Adrenal gland (tissue), 12 donors: ENCODE measurements around the gene OSM. TPM values are rescaled to one million over a fixed set of nuclear protein-coding genes. Genes with fewer than 3 reads are reported as not detected.

ENCODE experiments used
- DNase-seq, 7 donors: peaks; one replicate each; pipeline ENCODE4 v3.0.0-alpha.2; 2019 to 2020
- H3K27ac ChIP-seq, 5 donors: fragments of 200-600 bp; sonication (generic) in 4 of 5; 1 replicate in 3 of 5; 2 replicates in 2 of 5; pipeline versions ENCODE4 v1.5.1 to v1.8.0; 2016 to 2020; ENCODE audit warnings: mild to moderate bottlenecking in 1 of 5
- H3K27me3 ChIP-seq: fragments of 200-600 bp; 2 replicates; pipeline ENCODE4 v1.8.0; 2021
- H3K36me3 ChIP-seq, 2 donors: fragments of 200-600 bp; replicated peaks in 1 of 2; 1 replicate in 1 of 2; 2 replicates in 1 of 2; pipeline versions ENCODE4 v1.5.1 to v1.8.0; 2018 to 2022
- H3K4me1 ChIP-seq, 2 donors: fragments of 200-600 bp; replicated peaks in 1 of 2; 1 replicate in 1 of 2; 2 replicates in 1 of 2; pipeline versions ENCODE4 v1.5.1 to v1.8.0; 2018 to 2021
- H3K4me3 ChIP-seq, 4 donors: fragments of 200-600 bp; sonication (generic) in 3 of 4; one replicate each; pipeline ENCODE4 v1.5.1; 2016 to 2018
- H3K9me3 ChIP-seq, 3 donors: fragments of 200-600 bp; sonication (generic) in 1 of 3; replicated peaks in 1 of 3; 1 replicate in 2 of 3; 2 replicates in 1 of 3; pipeline versions ENCODE4 v1.5.1 to v1.8.0; 2016 to 2021
- POLR2A ChIP-seq, 2 donors: fragments of 450-650 bp; IDR thresholded peaks; one replicate each; pipeline ENCODE4 v1.6.1; 2017; ENCODE audit warnings: antibody characterized with exemption in 2 of 2, mild to moderate bottlenecking in 2 of 2, moderate library complexity in 1 of 2
- WGBS, 4 donors: extraction: QIAGEN DNeasy Blood & Tissue Kit in 2 of 4; methylation state at CpG; one replicate each; pipeline versions ENCODE4 v1.1.5 to v1.1.7; 2013 to 2017; 5-methylcytosine and 5-hydroxymethylcytosine counted together
- intact Hi-C, 2 donors: fragments of 100-400 bp; cut with DNase I; formaldehyde crosslinking; loops; one replicate each; pipeline versions ENCODE4 v1.14.1 to v1.15.0; 2022 to 2023
- polyA plus RNA-seq, 3 donors: library from polyadenylated mRNA; stranded (reverse); fragments of 200-250 nt in 2 of 3; fragments of 350-450 nt in 1 of 3; fragmentation: Illumina TruSeq in 1 of 3; extraction: RNeasy Lipid Tissue Mini Kit (QIAGEN cat#74804) in 1 of 3; gene quantifications; one replicate each; pipeline ENCODE4 v1.2.3, GENCODE V29; 2013 to 2014
- total RNA-seq, 9 donors: library from RNA; depleted of rRNA in 4 of 9; stranded (reverse); fragments of >200 nt in 4 of 9; fragments of 120-200 nt in 1 of 9; fragmentation: NEBNext Ultra II Directional in 1 of 9; extraction: Animal tissue kit (Norgen Biotek cat#: 25700) in 1 of 9; gene quantifications; one replicate each; pipeline versions ENCODE4 v1.1.0 to v1.2.4, GENCODE V29; 2013 to 2023
- TF ChIP-seq, protein P1 (sequence below), 6 experiments: fragments of 450-650 bp in 4 of 6; fragments of 200-600 bp in 2 of 6; sonication (generic) in 1 of 6; IDR thresholded peaks; 1 replicate in 5 of 6; 2 replicates in 1 of 6; pipeline versions ENCODE4 v1.5.1 to v1.8.0; 2016 to 2021; ENCODE audit warnings: antibody characterized with exemption in 6 of 6, mild to moderate bottlenecking in 2 of 6, moderate library complexity in 1 of 6
- donor health status: healthy with polysubstance abuse.
- donor health status: Bipolar disorder and iron deficiency.
- donor health status: DM: yes; HTN: yes; CAD: no.
- donor health status: DM: no; HTN: no; CAD: no.
- donor health status: DM: no; HTN: no; CAD: no.
- donor health status: DM: yes; HTN: yes; CAD: no.

Gene OSM
- total and polyA plus RNA-seq, 12 donors = 0.44 to 8.1 (median 1.5) TPM; not detected in 1

GRCh38 chr22:30241576-30242371 lies 24.9 kb downstream of the OSM start:
- no peaks in the 10 kb centered on the region for H3K36me3 ChIP-seq
- TF ChIP-seq, protein P1, sequence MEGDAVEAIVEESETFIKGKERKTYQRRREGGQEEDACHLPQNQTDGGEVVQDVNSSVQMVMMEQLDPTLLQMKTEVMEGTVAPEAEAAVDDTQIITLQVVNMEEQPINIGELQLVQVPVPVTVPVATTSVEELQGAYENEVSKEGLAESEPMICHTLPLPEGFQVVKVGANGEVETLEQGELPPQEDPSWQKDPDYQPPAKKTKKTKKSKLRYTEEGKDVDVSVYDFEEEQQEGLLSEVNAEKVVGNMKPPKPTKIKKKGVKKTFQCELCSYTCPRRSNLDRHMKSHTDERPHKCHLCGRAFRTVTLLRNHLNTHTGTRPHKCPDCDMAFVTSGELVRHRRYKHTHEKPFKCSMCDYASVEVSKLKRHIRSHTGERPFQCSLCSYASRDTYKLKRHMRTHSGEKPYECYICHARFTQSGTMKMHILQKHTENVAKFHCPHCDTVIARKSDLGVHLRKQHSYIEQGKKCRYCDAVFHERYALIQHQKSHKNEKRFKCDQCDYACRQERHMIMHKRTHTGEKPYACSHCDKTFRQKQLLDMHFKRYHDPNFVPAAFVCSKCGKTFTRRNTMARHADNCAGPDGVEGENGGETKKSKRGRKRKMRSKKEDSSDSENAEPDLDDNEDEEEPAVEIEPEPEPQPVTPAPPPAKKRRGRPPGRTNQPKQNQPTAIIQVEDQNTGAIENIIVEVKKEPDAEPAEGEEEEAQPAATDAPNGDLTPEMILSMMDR (IDR thresholded peaks at IDR 0.05) = no peak
- no peak for TF ChIP-seq POLR2A (IDR thresholded peaks at IDR 0.05)
- H3K27me3 ChIP-seq = no peaks in the 10 kb centered on the region
- intact Hi-C loops = no loop called here
- no peak overlapping the region for H3K27ac ChIP-seq
- 83 to 90% (median 86%) methylated on average over 12 to 15 of the region's 15 CpGs for WGBS, 4 donors
- H3K9me3 ChIP-seq = no peaks in the 10 kb centered on the region
- no peak for DNase-seq
- H3K4me3 ChIP-seq = no peak overlapping the region
- peaks cover 18 to 19% of the 10 kb centered on the region in 2 donors for H3K4me1 ChIP-seq

DNA sequence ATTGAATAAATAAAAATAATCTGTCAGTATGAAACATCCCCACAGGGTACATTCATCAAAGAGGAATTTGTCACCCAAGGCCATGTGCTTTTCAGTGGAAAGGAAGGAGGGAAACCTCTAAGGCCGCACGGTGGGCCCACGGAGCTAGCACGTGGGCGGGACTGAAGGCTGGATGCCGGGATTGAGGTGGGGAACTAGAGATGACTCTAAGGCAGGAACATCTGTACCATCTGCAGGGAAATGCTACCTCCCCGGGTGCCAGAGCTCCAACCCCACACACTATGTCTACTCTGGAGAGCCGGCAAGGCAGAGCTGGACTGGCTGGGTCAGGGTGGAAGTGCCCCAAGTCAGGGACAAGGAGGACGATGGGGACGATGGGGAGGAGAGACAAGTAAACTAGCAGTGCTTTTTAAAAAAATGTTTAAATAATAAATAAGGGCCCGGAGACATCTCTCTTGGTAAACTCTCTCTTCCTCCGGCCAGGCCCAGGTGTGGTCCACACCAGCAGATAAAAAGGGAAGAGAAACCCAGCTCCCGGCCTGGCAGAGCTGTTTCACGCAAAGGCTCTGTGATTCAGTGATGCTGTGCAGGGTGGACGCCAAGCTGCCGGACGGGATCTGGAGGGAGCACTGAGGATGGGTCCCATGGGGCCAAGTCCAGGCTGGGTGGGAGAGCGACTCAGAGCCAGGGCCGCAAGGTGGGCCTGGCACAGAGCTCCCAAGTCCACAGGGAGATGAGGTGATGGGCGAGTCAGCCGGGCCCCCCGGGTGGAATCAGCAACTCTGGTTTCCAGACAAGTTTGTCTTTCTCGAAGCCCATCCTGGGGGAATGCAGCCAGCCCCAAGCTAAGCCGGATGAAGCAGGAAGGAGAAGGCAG lies 25.9 kb downstream of the OSM start:
- Histone ChIP-seq H3K4me3 (no peak overlapping the region), H3K4me1 (peaks cover 14% of the 10 kb centered on the region in 2 donors), H3K27me3 (no peaks in the 10 kb centered on the region), H3K9me3 (no peaks in the 10 kb centered on the region), H3K27ac (no peak overlapping the region), H3K36me3 (no peaks in the 10 kb centered on the region)
- DNase-seq = no peak
- 64 to 72% (median 71%) methylated on average over 15 to 24 of the region's 24 CpGs for WGBS, 4 donors
- intact Hi-C loops = no loop called here
- no peak for TF ChIP-seq POLR2A (IDR thresholded peaks at IDR 0.05)
- TF ChIP-seq, protein P1 (IDR thresholded peaks at IDR 0.05) = no peak

- Histone ChIP-seq H3K4me1 (peaks cover 22% of the 10 kb centered on the region in 2 donors), H3K36me3 (no peaks in the 10 kb centered on the region), H3K27me3 (no peaks in the 10 kb centered on the region), H3K9me3 (no peaks in the 10 kb centered on the region), H3K27ac (peak overlapping the region in 1 of 5 donors; percentile 80), H3K4me3 (no peak overlapping the region)
- TF ChIP-seq POLR2A (IDR thresholded peaks at IDR 0.05) = no peak
- TF ChIP-seq, protein P1 (IDR thresholded peaks at IDR 0.05) = no peak
- WGBS, 4 donors = 87 to 89% (median 88%) methylated on average over 16 to 17 of the region's 17 CpGs
- intact Hi-C loops = no loop called here
- DNase-seq = no peak
These were observed 26.9 kb downstream of the OSM start for GRCh38 chr22:30239488-30240405.
